HEK293 (cell line): ENCODE results near the gene TGFB1.
A peak's percentile ranks its signal among the peaks of the same experiment; 100 is the strongest.

Experiments used
- GFI1B ChIP-seq: fragments of 450-650 bp; formaldehyde crosslinking; IDR thresholded peaks from 2 replicates; pipeline ENCODE4 v1.5.1; 2016; ENCODE audit warnings: missing biosample characterization, missing genetic modification characterization
- HOXD13 ChIP-seq: sonication (generic); formaldehyde crosslinking; IDR thresholded peaks from 2 replicates; pipeline ENCODE4 v1.8.0; 2022; ENCODE audit warnings: missing genetic modification reagents, borderline replicate concordance
- KLF10 ChIP-seq: fragments of 450-650 bp; IDR thresholded peaks from 2 replicates; pipeline ENCODE4 v1.5.1; 2018; ENCODE audit warnings: missing biosample characterization, mild to moderate bottlenecking, missing genetic modification characterization
- RBAK ChIP-seq: fragments of 450-650 bp; formaldehyde crosslinking; IDR thresholded peaks from 2 replicates; pipeline ENCODE4 v1.5.1; 2016; ENCODE audit warnings: missing biosample characterization, missing genetic modification characterization
- SETDB1 ChIP-seq: IDR thresholded peaks from one replicate; pipeline ENCODE4 v1.6.1; 2017; ENCODE audit warnings: mild to moderate bottlenecking, low read length, moderate library complexity, mixed read lengths; ENCODE audit not compliant: insufficient read length
- ZBTB17 ChIP-seq: fragments of 450-650 bp; formaldehyde crosslinking; IDR thresholded peaks from 2 replicates; pipeline ENCODE4 v1.5.1; 2016; ENCODE audit warnings: missing biosample characterization, missing genetic modification characterization
- ZBTB20 ChIP-seq: fragments of 450-650 bp; formaldehyde crosslinking; IDR thresholded peaks from 2 replicates; pipeline ENCODE4 v1.5.1; 2016; ENCODE audit warnings: missing biosample characterization, missing genetic modification characterization
- ZBTB21 ChIP-seq: fragments of 450-650 bp; formaldehyde crosslinking; IDR thresholded peaks from 2 replicates; pipeline ENCODE4 v1.5.1; 2017; ENCODE audit warnings: missing biosample characterization, missing genetic modification characterization
- ZBTB8A ChIP-seq: fragments of 450-650 bp; formaldehyde crosslinking; IDR thresholded peaks from 2 replicates; pipeline ENCODE4 v1.5.1; 2016; ENCODE audit warnings: missing biosample characterization, missing genetic modification characterization
- ZFP3 ChIP-seq: fragments of 450-650 bp; formaldehyde crosslinking; IDR thresholded peaks from 2 replicates; pipeline ENCODE4 v1.5.1; 2016; ENCODE audit warnings: low read depth, missing biosample characterization, missing genetic modification characterization
- ZFP37 ChIP-seq: fragments of 450-650 bp; formaldehyde crosslinking; IDR thresholded peaks from 2 replicates; pipeline ENCODE4 v1.5.1; 2016; ENCODE audit warnings: missing biosample characterization, missing genetic modification characterization
- ZFP41 ChIP-seq: fragments of 450-650 bp; formaldehyde crosslinking; IDR thresholded peaks from 2 replicates; pipeline ENCODE4 v1.5.1; 2016; ENCODE audit warnings: missing biosample characterization, missing genetic modification characterization, borderline replicate concordance
- ZIC2 ChIP-seq: fragments of 450-650 bp; formaldehyde crosslinking; IDR thresholded peaks from 2 replicates; pipeline ENCODE4 v1.5.1; 2016; ENCODE audit warnings: missing biosample characterization, missing genetic modification characterization
- ZNF133 ChIP-seq: fragments of 450-650 bp; formaldehyde crosslinking; IDR thresholded peaks from 2 replicates; pipeline ENCODE4 v1.5.1; 2016; ENCODE audit warnings: missing biosample characterization, missing genetic modification characterization
- ZNF138 ChIP-seq: fragments of 450-650 bp; formaldehyde crosslinking; IDR thresholded peaks from 2 replicates; pipeline ENCODE4 v1.5.1; 2016; ENCODE audit warnings: missing biosample characterization, missing genetic modification characterization, borderline replicate concordance
- ZNF155 ChIP-seq: fragments of 450-650 bp; formaldehyde crosslinking; IDR thresholded peaks from 2 replicates; pipeline ENCODE4 v1.5.1; 2016; ENCODE audit warnings: missing biosample characterization, missing genetic modification characterization
- ZNF184 ChIP-seq: fragments of 450-650 bp; IDR thresholded peaks from 2 replicates; pipeline ENCODE4 v1.5.1; 2018; ENCODE audit warnings: missing biosample characterization, mild to moderate bottlenecking, missing genetic modification characterization
- ZNF202 ChIP-seq: fragments of 450-650 bp; formaldehyde crosslinking; IDR thresholded peaks from 2 replicates; pipeline ENCODE4 v1.5.1; 2016; ENCODE audit warnings: missing biosample characterization, missing genetic modification characterization, borderline replicate concordance
- ZNF211 ChIP-seq: fragments of 450-650 bp; formaldehyde crosslinking; IDR thresholded peaks from 2 replicates; pipeline ENCODE4 v1.5.1; 2016; ENCODE audit warnings: low read depth, missing biosample characterization, missing genetic modification characterization
- ZNF221 ChIP-seq: fragments of 450-650 bp; formaldehyde crosslinking; IDR thresholded peaks from 2 replicates; pipeline ENCODE4 v1.5.1; 2017; ENCODE audit warnings: missing biosample characterization, missing genetic modification characterization, borderline replicate concordance
- ZNF239 ChIP-seq: fragments of 450-650 bp; formaldehyde crosslinking; IDR thresholded peaks from 2 replicates; pipeline ENCODE4 v1.5.1; 2016; ENCODE audit warnings: missing biosample characterization, missing genetic modification characterization
- ZNF266 ChIP-seq: fragments of 450-650 bp; formaldehyde crosslinking; IDR thresholded peaks from 2 replicates; pipeline ENCODE4 v1.5.1; 2016; ENCODE audit warnings: missing biosample characterization, missing genetic modification characterization, low read depth
- ZNF391 ChIP-seq: fragments of 450-650 bp; formaldehyde crosslinking; IDR thresholded peaks from 2 replicates; pipeline ENCODE4 v1.5.1; 2016; ENCODE audit warnings: low read depth, missing biosample characterization, missing genetic modification characterization, borderline replicate concordance
- ZNF404 ChIP-seq: fragments of 450-650 bp; formaldehyde crosslinking; IDR thresholded peaks from 2 replicates; pipeline ENCODE4 v1.5.1; 2017; ENCODE audit warnings: missing biosample characterization, missing genetic modification characterization
- ZNF473 ChIP-seq: fragments of 450-650 bp; formaldehyde crosslinking; IDR thresholded peaks from 2 replicates; pipeline ENCODE4 v1.5.1; 2017; ENCODE audit warnings: missing biosample characterization, missing genetic modification characterization
- ZNF48 ChIP-seq: fragments of 450-650 bp; formaldehyde crosslinking; IDR thresholded peaks from 2 replicates; pipeline ENCODE4 v1.5.1; 2016; ENCODE audit warnings: missing biosample characterization, missing genetic modification characterization
- ZNF558 ChIP-seq: fragments of 450-650 bp; formaldehyde crosslinking; IDR thresholded peaks from 2 replicates; pipeline ENCODE4 v1.5.1; 2016; ENCODE audit warnings: missing biosample characterization, missing genetic modification characterization
- ZNF600 ChIP-seq: fragments of 450-650 bp; formaldehyde crosslinking; IDR thresholded peaks from 2 replicates; pipeline ENCODE4 v1.5.1; 2016; ENCODE audit warnings: missing biosample characterization, missing genetic modification characterization
- ZNF610 ChIP-seq: fragments of 450-650 bp; formaldehyde crosslinking; IDR thresholded peaks from 2 replicates; pipeline ENCODE4 v1.5.1; 2016; ENCODE audit warnings: missing biosample characterization, missing genetic modification characterization, borderline replicate concordance
- ZNF664 ChIP-seq: fragments of 450-650 bp; formaldehyde crosslinking; IDR thresholded peaks from 2 replicates; pipeline ENCODE4 v1.5.1; 2016; ENCODE audit warnings: missing biosample characterization, missing genetic modification characterization
- ZNF670 ChIP-seq: fragments of 450-650 bp; formaldehyde crosslinking; IDR thresholded peaks from 2 replicates; pipeline ENCODE4 v1.5.1; 2016; ENCODE audit warnings: missing biosample characterization, missing genetic modification characterization, low read depth
- ZNF701 ChIP-seq: fragments of 450-650 bp; formaldehyde crosslinking; IDR thresholded peaks from 2 replicates; pipeline ENCODE4 v1.5.1; 2016; ENCODE audit warnings: missing biosample characterization, missing genetic modification characterization
- ZNF707 ChIP-seq: fragments of 450-650 bp; formaldehyde crosslinking; IDR thresholded peaks from 2 replicates; pipeline ENCODE4 v1.5.1; 2016; ENCODE audit warnings: missing biosample characterization, missing genetic modification characterization
- TF ChIP-seq, protein P1 (sequence below): fragments of 450-650 bp; formaldehyde crosslinking; IDR thresholded peaks from 2 replicates; pipeline ENCODE4 v1.5.1; 2016; ENCODE audit warnings: missing biosample characterization, missing genetic modification characterization
- TF ChIP-seq, protein P2 (sequence below): fragments of 450-650 bp; formaldehyde crosslinking; IDR thresholded peaks from 2 replicates; pipeline ENCODE4 v1.5.1; 2016; ENCODE audit warnings: missing biosample characterization, missing genetic modification characterization, borderline replicate concordance
- TF ChIP-seq, protein P3 (sequence below): fragments of 450-650 bp; formaldehyde crosslinking; IDR thresholded peaks from 2 replicates; pipeline ENCODE4; 2016; ENCODE audit warnings: missing biosample characterization, missing genetic modification characterization
- TF ChIP-seq, protein P4 (sequence below): fragments of 450-650 bp; formaldehyde crosslinking; IDR thresholded peaks from 2 replicates; pipeline ENCODE4 v1.5.1; 2017; ENCODE audit warnings: missing biosample characterization, mild to moderate bottlenecking, missing genetic modification characterization, moderate library complexity

Gene TGFB1

DNA sequence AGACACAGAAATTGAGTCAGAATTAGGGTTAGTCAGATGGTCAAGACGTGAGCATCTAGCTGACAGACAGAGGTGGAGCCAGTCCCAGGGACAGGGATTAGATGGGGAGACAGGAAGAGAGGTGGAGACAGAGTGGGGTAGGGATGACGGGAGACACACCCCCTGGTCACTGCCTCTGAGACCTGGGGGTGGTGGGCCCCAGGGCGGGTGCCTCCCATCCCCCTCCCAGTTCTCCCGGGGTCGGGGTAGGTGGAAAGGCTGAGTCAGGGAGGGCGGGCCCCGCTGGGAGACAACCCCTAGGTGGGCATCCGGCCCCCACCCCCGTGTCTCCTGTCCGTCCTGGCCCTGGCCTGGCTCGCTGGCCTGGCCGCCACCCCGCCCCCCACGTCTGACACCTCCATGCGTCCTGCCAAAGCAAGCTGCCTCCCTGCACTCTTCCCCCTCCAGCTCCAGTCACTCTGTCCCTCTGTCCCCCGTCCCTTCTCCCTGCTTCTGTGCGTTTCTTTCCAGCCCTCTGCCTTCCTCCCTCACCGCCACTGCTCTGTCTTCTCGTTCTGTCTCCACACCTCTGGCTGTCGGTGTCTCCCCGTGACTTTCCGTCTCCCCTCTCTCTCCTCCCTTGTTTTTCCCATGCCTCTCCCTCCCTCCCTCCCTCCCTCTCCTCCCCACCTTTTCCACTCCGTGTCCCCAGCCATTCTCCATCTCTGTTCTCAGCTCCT lies 28.6 kb downstream of the TGFB1 start (continued):
- TF ChIP-seq ZNF610 (no peak), ZFP41 (no peak), GFI1B (tag by site-specific recombination) (no peak), ZNF239 (tag by site-specific recombination) (no peak), RBAK (no peak), ZNF558 (tag by site-specific recombination) (no peak), ZNF391 (no peak), ZBTB21 (tag by site-specific recombination) (0 out of 2 replicates have a peak, but pooled peaks have one; percentile 11), ZNF664 (no peak), ZIC2 (tag by site-specific recombination) (peak; percentile 27), ZNF600 (tag by site-specific recombination) (peak; percentile 86), ZNF202 (tag by site-specific recombination) (no peak), ZBTB20 (tag by site-specific recombination) (no peak), ZNF473 (tag by site-specific recombination) (no peak), ZNF707 (tag by site-specific recombination) (no peak), ZNF266 (tag by site-specific recombination) (no peak), ZNF138 (tag by site-specific recombination) (no peak), ZNF184 (tag by site-specific recombination) (no peak), ZBTB8A (tag by site-specific recombination) (no peak), ZBTB17 (tag by site-specific recombination) (no peak), HOXD13 (CRISPR knock-in tag) (no peak), ZNF155 (tag by site-specific recombination) (no peak), ZNF221 (tag by site-specific recombination) (no peak), KLF10 (tag by site-specific recombination) (no peak), ZNF133 (tag by site-specific recombination) (no peak), ZNF701 (no peak), ZNF404 (tag by site-specific recombination) (no peak), ZNF48 (tag by site-specific recombination) (no peak), ZFP37 (tag by site-specific recombination) (no peak), ZNF670 (no peak), SETDB1 (no peak), ZFP3 (tag by site-specific recombination) (no peak), ZNF211 (tag by site-specific recombination) (no peak)
- TF ChIP-seq, protein P1, sequence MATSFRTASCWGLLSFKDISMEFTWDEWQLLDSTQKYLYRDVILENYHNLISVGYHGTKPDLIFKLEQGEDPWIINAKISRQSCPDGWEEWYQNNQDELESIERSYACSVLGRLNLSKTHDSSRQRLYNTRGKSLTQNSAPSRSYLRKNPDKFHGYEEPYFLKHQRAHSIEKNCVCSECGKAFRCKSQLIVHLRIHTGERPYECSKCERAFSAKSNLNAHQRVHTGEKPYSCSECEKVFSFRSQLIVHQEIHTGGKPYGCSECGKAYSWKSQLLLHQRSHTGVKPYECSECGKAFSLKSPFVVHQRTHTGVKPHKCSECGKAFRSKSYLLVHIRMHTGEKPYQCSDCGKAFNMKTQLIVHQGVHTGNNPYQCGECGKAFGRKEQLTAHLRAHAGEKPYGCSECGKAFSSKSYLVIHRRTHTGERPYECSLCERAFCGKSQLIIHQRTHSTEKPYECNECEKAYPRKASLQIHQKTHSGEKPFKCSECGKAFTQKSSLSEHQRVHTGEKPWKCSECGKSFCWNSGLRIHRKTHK (tag by site-specific recombination): no peak
- TF ChIP-seq, protein P2, sequence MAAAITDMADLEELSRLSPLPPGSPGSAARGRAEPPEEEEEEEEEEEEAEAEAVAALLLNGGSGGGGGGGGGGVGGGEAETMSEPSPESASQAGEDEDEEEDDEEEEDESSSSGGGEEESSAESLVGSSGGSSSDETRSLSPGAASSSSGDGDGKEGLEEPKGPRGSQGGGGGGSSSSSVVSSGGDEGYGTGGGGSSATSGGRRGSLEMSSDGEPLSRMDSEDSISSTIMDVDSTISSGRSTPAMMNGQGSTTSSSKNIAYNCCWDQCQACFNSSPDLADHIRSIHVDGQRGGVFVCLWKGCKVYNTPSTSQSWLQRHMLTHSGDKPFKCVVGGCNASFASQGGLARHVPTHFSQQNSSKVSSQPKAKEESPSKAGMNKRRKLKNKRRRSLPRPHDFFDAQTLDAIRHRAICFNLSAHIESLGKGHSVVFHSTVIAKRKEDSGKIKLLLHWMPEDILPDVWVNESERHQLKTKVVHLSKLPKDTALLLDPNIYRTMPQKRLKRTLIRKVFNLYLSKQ (tag by site-specific recombination): no peak
- TF ChIP-seq, protein P3, sequence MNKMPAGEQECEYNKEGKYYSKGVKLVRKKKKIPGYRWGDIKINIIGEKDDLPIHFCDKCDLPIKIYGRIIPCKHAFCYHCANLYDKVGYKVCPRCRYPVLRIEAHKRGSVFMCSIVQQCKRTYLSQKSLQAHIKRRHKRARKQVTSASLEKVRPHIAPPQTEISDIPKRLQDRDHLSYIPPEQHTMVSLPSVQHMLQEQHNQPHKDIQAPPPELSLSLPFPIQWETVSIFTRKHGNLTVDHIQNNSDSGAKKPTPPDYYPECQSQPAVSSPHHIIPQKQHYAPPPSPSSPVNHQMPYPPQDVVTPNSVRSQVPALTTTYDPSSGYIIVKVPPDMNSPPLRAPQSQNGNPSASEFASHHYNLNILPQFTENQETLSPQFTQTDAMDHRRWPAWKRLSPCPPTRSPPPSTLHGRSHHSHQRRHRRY (tag by site-specific recombination): no peak
- TF ChIP-seq, protein P4, sequence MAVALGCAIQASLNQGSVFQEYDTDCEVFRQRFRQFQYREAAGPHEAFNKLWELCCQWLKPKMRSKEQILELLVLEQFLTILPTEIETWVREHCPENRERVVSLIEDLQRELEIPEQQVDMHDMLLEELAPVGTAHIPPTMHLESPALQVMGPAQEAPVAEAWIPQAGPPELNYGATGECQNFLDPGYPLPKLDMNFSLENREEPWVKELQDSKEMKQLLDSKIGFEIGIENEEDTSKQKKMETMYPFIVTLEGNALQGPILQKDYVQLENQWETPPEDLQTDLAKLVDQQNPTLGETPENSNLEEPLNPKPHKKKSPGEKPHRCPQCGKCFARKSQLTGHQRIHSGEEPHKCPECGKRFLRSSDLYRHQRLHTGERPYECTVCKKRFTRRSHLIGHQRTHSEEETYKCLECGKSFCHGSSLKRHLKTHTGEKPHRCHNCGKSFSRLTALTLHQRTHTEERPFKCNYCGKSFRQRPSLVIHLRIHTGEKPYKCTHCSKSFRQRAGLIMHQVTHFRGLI (tag by site-specific recombination): no peak
